CD14-positive monocyte (primary cell): ENCODE results near the gene DMPK. TPM values are rescaled to one million over a fixed set of nuclear protein-coding genes. Genes with fewer than 3 reads are reported as not detected.

Source experiments
- DNase-seq, 3 donors: peaks; one replicate each; pipeline ENCODE4 v3.0.0-alpha.2; 2011 to 2022
- H2AFZ ChIP-seq: 2 replicates; pipeline ENCODE4 v1.6.0; 2012; ENCODE audit warnings: mild to moderate bottlenecking, low read depth, low read length, inconsistent platforms; ENCODE audit not compliant: insufficient read depth, poor library complexity, severe bottlenecking
- H3K27ac ChIP-seq, 2 donors: 1 replicate in 1 of 2; 2 replicates in 1 of 2; pipeline ENCODE4 v1.5.1; 2012 to 2013; ENCODE audit warnings: low read length in 2 of 2, control low read depth in 1 of 2, inconsistent platforms in 1 of 2, low read depth in 1 of 2, mild to moderate bottlenecking in 1 of 2
- H3K27me3 ChIP-seq, 2 donors: one replicate each; pipeline versions ENCODE4 v1.6.0 to v1.6.1; 2011 to 2013; ENCODE audit warnings: low read length in 2 of 2; ENCODE audit not compliant: control insufficient read depth in 2 of 2, insufficient read depth in 2 of 2
- H3K36me3 ChIP-seq, 2 donors: replicated peaks in 1 of 2; 1 replicate in 1 of 2; 2 replicates in 1 of 2; pipeline versions ENCODE4 v1.5.1 to v1.6.1; 2012 to 2013; ENCODE audit warnings: low read length in 2 of 2, control low read depth in 1 of 2, inconsistent platforms in 1 of 2, mild to moderate bottlenecking in 1 of 2; ENCODE audit not compliant: insufficient read depth in 2 of 2, control insufficient read depth in 1 of 2
- H3K4me1 ChIP-seq, 2 donors: 1 replicate in 1 of 2; 2 replicates in 1 of 2; pipeline versions ENCODE4 v1.5.1 to v1.6.1; 2012 to 2013; ENCODE audit warnings: low read length in 2 of 2, control low read depth in 1 of 2, inconsistent platforms in 1 of 2, mild to moderate bottlenecking in 1 of 2, moderate library complexity in 1 of 2; ENCODE audit not compliant: insufficient read depth in 2 of 2, control insufficient read depth in 1 of 2
- H3K4me2 ChIP-seq: replicated peaks from 2 replicates; pipeline ENCODE3; 2012; ENCODE audit warnings: low read length, moderate library complexity, mild to moderate bottlenecking; ENCODE audit not compliant: poor library complexity, severe bottlenecking; ENCODE audit errors: extremely low read depth
- H3K4me3 ChIP-seq, 3 experiments: fragments of 200-600 bp in 1 of 3; sonication (generic) in 1 of 3; replicated peaks in 1 of 3; 1 replicate in 2 of 3; 2 replicates in 1 of 3; pipeline ENCODE4 v1.5.1; 2011 to 2013; ENCODE audit warnings: low read length in 3 of 3, mild to moderate bottlenecking in 3 of 3, control low read depth in 2 of 3, low read depth in 2 of 3, inconsistent platforms in 1 of 3, moderate library complexity in 1 of 3
- H3K79me2 ChIP-seq: 2 replicates; pipeline ENCODE4 v1.6.0; 2012; ENCODE audit warnings: mild to moderate bottlenecking, control low read depth, inconsistent platforms, low read length, moderate library complexity; ENCODE audit not compliant: insufficient read depth
- H3K9ac ChIP-seq: 2 replicates; pipeline ENCODE4 v1.6.0; 2017; ENCODE audit warnings: low read length, mild to moderate bottlenecking; ENCODE audit not compliant: insufficient read depth, poor library complexity, severe bottlenecking
- H3K9me3 ChIP-seq, 2 donors: replicated peaks in 1 of 2; 1 replicate in 1 of 2; 2 replicates in 1 of 2; pipeline versions ENCODE4 v1.5.1 to v1.6.1; 2012 to 2013; ENCODE audit warnings: low read length in 2 of 2, control low read depth in 1 of 2; ENCODE audit not compliant: control insufficient read depth in 1 of 2, insufficient read depth in 1 of 2
- H4K20me1 ChIP-seq: 2 replicates; pipeline ENCODE4 v1.6.0; 2012; ENCODE audit warnings: mild to moderate bottlenecking, low read length, control low read depth, moderate library complexity; ENCODE audit not compliant: insufficient read depth
- H3K27ac Mint-ChIP-seq, 7 donors: one replicate each; pipeline ENCODE4 v1.8.0; 2020; ENCODE audit warnings: mild to moderate bottlenecking in 7 of 7, mixed read lengths in 7 of 7, moderate library complexity in 6 of 7, inconsistent platforms in 2 of 7
- H3K27me3 Mint-ChIP-seq, 3 donors: one replicate each; pipeline ENCODE4 v1.8.0; 2021 to 2022; ENCODE audit warnings: low read depth in 3 of 3, mild to moderate bottlenecking in 3 of 3, mixed read lengths in 3 of 3, moderate library complexity in 3 of 3, inconsistent platforms in 1 of 3
- H3K36me3 Mint-ChIP-seq, 2 donors: one replicate each; pipeline ENCODE4 v1.8.0; 2020; ENCODE audit warnings: mixed read lengths in 2 of 2, inconsistent platforms in 1 of 2, mild to moderate bottlenecking in 1 of 2
- H3K4me1 Mint-ChIP-seq: one replicate; pipeline ENCODE4 v1.8.0; 2020; ENCODE audit warnings: mild to moderate bottlenecking, mixed read lengths
- H3K4me3 Mint-ChIP-seq, 2 donors: one replicate each; pipeline ENCODE4 v1.8.0; 2020; ENCODE audit warnings: mild to moderate bottlenecking in 2 of 2, mixed read lengths in 2 of 2, moderate library complexity in 1 of 2
- H3K9me3 Mint-ChIP-seq, 7 donors: one replicate each; pipeline ENCODE4 v1.8.0; 2020 to 2022; ENCODE audit warnings: mixed read lengths in 7 of 7, mild to moderate bottlenecking in 6 of 7, moderate library complexity in 6 of 7, inconsistent platforms in 2 of 7
- WGBS: methylation state at CpG from one replicate; pipeline ENCODE4 v1.1.5; 2013; ENCODE audit warnings: missing lambda C conversion rate; ENCODE audit not compliant: insufficient coverage; 5-methylcytosine and 5-hydroxymethylcytosine counted together
- intact Hi-C, 2 donors: fragments of 100-400 bp; cut with micrococcal nuclease; formaldehyde crosslinking; loops; one replicate each; pipeline versions ENCODE4 v1.15.0 to v1.15.1; 2023
- polyA plus RNA-seq, 3 donors: library from polyadenylated mRNA; depleted of rRNA in 1 of 3; unstranded in 2 of 3; stranded (reverse) in 1 of 3; fragments of 300-500 nt in 2 of 3; fragments of >200 nt in 1 of 3; fragmentation: Illumina TruSeq in 2 of 3; gene quantifications; 1 replicate in 2 of 3; 2 replicates in 1 of 3; pipeline ENCODE4 v1.2.3, GENCODE V29; 2012 to 2021
- TF ChIP-seq, protein P1 (sequence below): fragments of 200-600 bp; IDR thresholded peaks from one replicate; pipeline ENCODE4 v1.8.0; 2022; ENCODE audit warnings: antibody characterized with exemption, mild to moderate bottlenecking

DMPK gene
- polyA plus RNA-seq, 3 donors, result 0.17 to 3.8 TPM; not detected in 1

- Histone ChIP-seq H3K27ac (no peak overlapping the region), H3K4me1 (peaks cover 3 to 10% of the 10 kb centered on the region in 2 donors), H4K20me1 (peaks cover 94% of the 10 kb centered on the region), H3K9ac (no peak overlapping the region), H3K4me3 (no peak overlapping the region), H2AFZ (no peak overlapping the region), H3K27me3 (peaks cover 66 to 97% of the 10 kb centered on the region in 2 donors), H3K4me2 (no peak overlapping the region), H3K36me3 (no peaks in the 10 kb centered on the region), H3K79me2 (no peaks in the 10 kb centered on the region), H3K9me3 (peaks cover 15 to 43% of the 10 kb centered on the region in 2 donors)
- Mint-ChIP-seq H3K27ac (no peak overlapping the region), H3K36me3 (peaks cover 29 to 30% of the 10 kb centered on the region in 2 donors), H3K27me3 (peaks cover 96 to 100% (median 97%) of the 10 kb centered on the region in 3 donors), H3K4me3 (peak overlapping the region in 1 of 2 donors; percentile 68), H3K9me3 (peaks cover 3 to 47% (median 23%) of the 10 kb centered on the region in 7 donors), H3K4me1 (peaks cover 5% of the 10 kb centered on the region)
- WGBS, result 83% methylated on average over 5 of the region's 5 CpGs
- intact Hi-C loops, result no loop called here
- no peak for DNase-seq
- TF ChIP-seq, protein P1, sequence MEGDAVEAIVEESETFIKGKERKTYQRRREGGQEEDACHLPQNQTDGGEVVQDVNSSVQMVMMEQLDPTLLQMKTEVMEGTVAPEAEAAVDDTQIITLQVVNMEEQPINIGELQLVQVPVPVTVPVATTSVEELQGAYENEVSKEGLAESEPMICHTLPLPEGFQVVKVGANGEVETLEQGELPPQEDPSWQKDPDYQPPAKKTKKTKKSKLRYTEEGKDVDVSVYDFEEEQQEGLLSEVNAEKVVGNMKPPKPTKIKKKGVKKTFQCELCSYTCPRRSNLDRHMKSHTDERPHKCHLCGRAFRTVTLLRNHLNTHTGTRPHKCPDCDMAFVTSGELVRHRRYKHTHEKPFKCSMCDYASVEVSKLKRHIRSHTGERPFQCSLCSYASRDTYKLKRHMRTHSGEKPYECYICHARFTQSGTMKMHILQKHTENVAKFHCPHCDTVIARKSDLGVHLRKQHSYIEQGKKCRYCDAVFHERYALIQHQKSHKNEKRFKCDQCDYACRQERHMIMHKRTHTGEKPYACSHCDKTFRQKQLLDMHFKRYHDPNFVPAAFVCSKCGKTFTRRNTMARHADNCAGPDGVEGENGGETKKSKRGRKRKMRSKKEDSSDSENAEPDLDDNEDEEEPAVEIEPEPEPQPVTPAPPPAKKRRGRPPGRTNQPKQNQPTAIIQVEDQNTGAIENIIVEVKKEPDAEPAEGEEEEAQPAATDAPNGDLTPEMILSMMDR, result no peak
Measured at GRCh38 chr19:45785097-45785496, 2.8 kb upstream of the DMPK start.

GRCh38 chr19:45784096-45784495, 1.8 kb upstream of the DMPK start:
- Histone ChIP-seq H3K9me3 (peaks cover 17 to 44% of the 10 kb centered on the region in 2 donors), H2AFZ (no peak overlapping the region), H3K36me3 (no peaks in the 10 kb centered on the region), H3K27ac (no peak overlapping the region), H3K4me1 (peaks cover 7 to 18% of the 10 kb centered on the region in 2 donors), H3K79me2 (no peaks in the 10 kb centered on the region), H3K4me3 (no peak overlapping the region), H3K9ac (no peak overlapping the region), H3K27me3 (peaks cover 67 to 100% of the 10 kb centered on the region in 2 donors), H3K4me2 (no peak overlapping the region), H4K20me1 (peaks cover 98% of the 10 kb centered on the region)
- no peak for DNase-seq
- peaks cover 3 to 48% (median 26%) of the 10 kb centered on the region in 7 donors for H3K9me3 Mint-ChIP-seq
- intact Hi-C loops, result no loop called here
- peak overlapping the region in 1 of 2 donors; percentile 82 for H3K4me3 Mint-ChIP-seq
- TF ChIP-seq, protein P1, result no peak
- peaks cover 13% of the 10 kb centered on the region for H3K4me1 Mint-ChIP-seq
- no peak overlapping the region for H3K27ac Mint-ChIP-seq
- peaks cover 21 to 28% of the 10 kb centered on the region in 2 donors for H3K36me3 Mint-ChIP-seq
- peaks cover 96 to 100% (median 97%) of the 10 kb centered on the region in 3 donors for H3K27me3 Mint-ChIP-seq
- 85% methylated on average over 4 of the region's 4 CpGs for WGBS
